Metanephros (tissue), 2 donors: ENCODE data around the gene TEX12. TPM values are rescaled to one million over a fixed set of nuclear protein-coding genes. Genes with fewer than 3 reads are reported as not detected.

Experiments
- small RNA-seq: library from RNA; depleted of rRNA; stranded (forward); fragments of <200 nt; gene quantifications from one replicate; pipeline ENCODE3, GENCODE V24; 2014; ENCODE audit warnings: low replicate concordance
- total RNA-seq: library from RNA; depleted of rRNA; stranded (reverse); fragments of >200 nt; gene quantifications from one replicate; pipeline ENCODE4 v1.2.3, GENCODE V29; 2014

Gene TEX12
- 1.3 TPM for total RNA-seq

GRCh38 chr11:112167145-112167544, at the start of gene TEX12:
TSS of gene TEX12 (plus strand) at chr11:112167372. CDS start at chr11:112169269, 1,897 bp downstream.

GRCh38 chr11:112163875-112164685, 3.1 kb upstream of the TEX12 start, which contains the start of gene IL18:
TSS of gene IL18 (minus strand) at chr11:112164094. CDS start at chr11:112155053, 9,041 bp downstream.

GRCh38 chr11:112174789-112175598, 7.8 kb downstream of the TEX12 start, which contains the start of gene BCO2:
TSS of gene BCO2 (plus strand) at chr11:112175512. CDS start at chr11:112175602, 90 bp downstream.

Small RNAs within 50 kb of the gene (small RNA-seq; reads per million reads assigned to genes)
- gene MRPS36P4: not detected

Other genes starting within 250 kb of the TEX12 start
- 8.2 TPM for gene C11orf52, start 248.5 kb upstream of the TEX12 start, total RNA-seq
- gene DIXDC1, start 230.0 kb upstream of the TEX12 start, total RNA-seq: 25.7 TPM
- 33.6 TPM for gene DLAT, start 142.0 kb upstream of the TEX12 start, total RNA-seq
- gene PIH1D2, start 93.4 kb upstream of the TEX12 start, total RNA-seq: 3.9 TPM
- gene NKAPD1, start 93.1 kb upstream of the TEX12 start, total RNA-seq: 19.5 TPM
- gene TIMM8B, start 80.6 kb upstream of the TEX12 start, total RNA-seq: 47.6 TPM
- 139 TPM for gene SDHD, start 80.5 kb upstream of the TEX12 start, total RNA-seq
- 6.1 TPM for gene IL18, start 3.3 kb upstream of the TEX12 start, total RNA-seq
- gene BCO2, start 8.1 kb downstream of the TEX12 start, total RNA-seq: 6.7 TPM
- gene PTS, start 59.1 kb downstream of the TEX12 start, total RNA-seq: 28.0 TPM
- not detected for gene PLET1, start 93.5 kb downstream of the TEX12 start, total RNA-seq